ENCODE results near the gene DSC2.

GRCh38 chr18:31093880-31094279, 8.3 kb downstream of the DSC2 start:
- TF ChIP-seq, protein P1, sequence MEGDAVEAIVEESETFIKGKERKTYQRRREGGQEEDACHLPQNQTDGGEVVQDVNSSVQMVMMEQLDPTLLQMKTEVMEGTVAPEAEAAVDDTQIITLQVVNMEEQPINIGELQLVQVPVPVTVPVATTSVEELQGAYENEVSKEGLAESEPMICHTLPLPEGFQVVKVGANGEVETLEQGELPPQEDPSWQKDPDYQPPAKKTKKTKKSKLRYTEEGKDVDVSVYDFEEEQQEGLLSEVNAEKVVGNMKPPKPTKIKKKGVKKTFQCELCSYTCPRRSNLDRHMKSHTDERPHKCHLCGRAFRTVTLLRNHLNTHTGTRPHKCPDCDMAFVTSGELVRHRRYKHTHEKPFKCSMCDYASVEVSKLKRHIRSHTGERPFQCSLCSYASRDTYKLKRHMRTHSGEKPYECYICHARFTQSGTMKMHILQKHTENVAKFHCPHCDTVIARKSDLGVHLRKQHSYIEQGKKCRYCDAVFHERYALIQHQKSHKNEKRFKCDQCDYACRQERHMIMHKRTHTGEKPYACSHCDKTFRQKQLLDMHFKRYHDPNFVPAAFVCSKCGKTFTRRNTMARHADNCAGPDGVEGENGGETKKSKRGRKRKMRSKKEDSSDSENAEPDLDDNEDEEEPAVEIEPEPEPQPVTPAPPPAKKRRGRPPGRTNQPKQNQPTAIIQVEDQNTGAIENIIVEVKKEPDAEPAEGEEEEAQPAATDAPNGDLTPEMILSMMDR (IDR thresholded peaks at IDR 0.05; ENCODE audit: poor library complexity, severe bottlenecking), result no peak
- TF ChIP-seq RAD21 (conservative IDR thresholded peaks at IDR 0.05) (no peak), MXI1 (conservative IDR thresholded peaks at IDR 0.05; ENCODE audit: poor library complexity, severe bottlenecking) (no peak), EP300 (conservative IDR thresholded peaks at IDR 0.05; ENCODE audit: poor library complexity, severe bottlenecking) (no peak)

Measured in neural cell (in vitro differentiated cells).